ENCODE measurements around the gene MYO1B.
A peak's percentile ranks its signal among the peaks of the same experiment; 100 is the strongest.

Gene MYO1B

GRCh38 chr2:191245046-191245868 is at the start of gene MYO1B:
MYO1B (plus strand) TSS chr2:191245404; CDS start chr2:191276896, 31,492 bp downstream.
- Histone ChIP-seq H3K9ac (peak within 1 kb of the TSS; percentile 43; the same call in 1 of the 2 replicates), H3K27ac (no peak within 1 kb of the TSS), H3K36me3 (ENCODE audit: insufficient read depth) (no peaks in the 10 kb centered on the region), H2AFZ (ENCODE audit: low read depth) (peak within 1 kb of the TSS; percentile 80), H4K20me1 (ENCODE audit: insufficient read depth) (no peaks in the 10 kb centered on the region), H3K4me2 (peak within 1 kb of the TSS; percentile 58), H3K27me3 (ENCODE audit: insufficient read depth, low read depth) (no peaks in the 10 kb centered on the region), H3K4me3 (IDR thresholded peaks at IDR 0.05; ENCODE audit: insufficient read depth, low read depth, low read length) (peak within 1 kb of the TSS; percentile 81), H3K79me2 (ENCODE audit: insufficient read depth, low read depth) (no peaks in the 10 kb centered on the region), H3K4me1 (ENCODE audit: low read depth, poor library complexity, severe bottlenecking) (no peaks in the 10 kb centered on the region)
- TF ChIP-seq CTCF (conservative IDR thresholded peaks at IDR 0.05; ENCODE audit: low read depth, low read length) = peak; percentile 40; the same call in 1 of the 2 replicates

- no peak for TF ChIP-seq CTCF (conservative IDR thresholded peaks at IDR 0.05; ENCODE audit: low read depth, low read length)
- Histone ChIP-seq H3K79me2 (ENCODE audit: insufficient read depth, low read depth) (no peaks in the 10 kb centered on the region), H3K4me2 (no peak overlapping the region), H4K20me1 (ENCODE audit: insufficient read depth) (no peaks in the 10 kb centered on the region), H2AFZ (ENCODE audit: low read depth) (no peak overlapping the region), H3K27me3 (ENCODE audit: insufficient read depth, low read depth) (no peaks in the 10 kb centered on the region), H3K4me1 (ENCODE audit: low read depth, poor library complexity, severe bottlenecking) (peaks cover 36% of the 10 kb centered on the region), H3K9ac (no peak overlapping the region), H3K27ac (no peak overlapping the region), H3K4me3 (IDR thresholded peaks at IDR 0.05; ENCODE audit: insufficient read depth, low read depth, low read length) (no peak overlapping the region), H3K36me3 (ENCODE audit: insufficient read depth) (no peaks in the 10 kb centered on the region)
Observed at GRCh38 chr2:191197096-191197495, 48.1 kb upstream of the MYO1B start.

- no peaks in the 10 kb centered on the region for H3K79me2 ChIP-seq (ENCODE audit: insufficient read depth, low read depth)
Observed at GRCh38 chr2:191198271-191198670, 46.9 kb upstream of the MYO1B start.

GRCh38 chr2:191199929-191200512 is 45.2 kb upstream of the MYO1B start:
- Histone ChIP-seq H3K4me2 (no peak overlapping the region), H3K27ac (no peak overlapping the region), H3K27me3 (ENCODE audit: insufficient read depth, low read depth) (no peaks in the 10 kb centered on the region), H4K20me1 (ENCODE audit: insufficient read depth) (no peaks in the 10 kb centered on the region), H3K4me3 (IDR thresholded peaks at IDR 0.05; ENCODE audit: insufficient read depth, low read depth, low read length) (no peak overlapping the region), H2AFZ (ENCODE audit: low read depth) (no peak overlapping the region), H3K9ac (no peak overlapping the region), H3K4me1 (ENCODE audit: low read depth, poor library complexity, severe bottlenecking) (peaks cover 19% of the 10 kb centered on the region), H3K36me3 (ENCODE audit: insufficient read depth) (no peaks in the 10 kb centered on the region), H3K79me2 (ENCODE audit: insufficient read depth, low read depth) (no peaks in the 10 kb centered on the region)
- no peak for TF ChIP-seq CTCF (conservative IDR thresholded peaks at IDR 0.05; ENCODE audit: low read depth, low read length)

More at GRCh38 chr2:191198271-191198670, 46.9 kb upstream of the MYO1B start:
- Histone ChIP-seq H3K27ac (no peak overlapping the region), H4K20me1 (ENCODE audit: insufficient read depth) (no peaks in the 10 kb centered on the region), H3K27me3 (ENCODE audit: insufficient read depth, low read depth) (no peaks in the 10 kb centered on the region), H3K4me2 (no peak overlapping the region), H3K9ac (no peak overlapping the region), H3K4me3 (IDR thresholded peaks at IDR 0.05; ENCODE audit: insufficient read depth, low read depth, low read length) (no peak overlapping the region), H3K36me3 (ENCODE audit: insufficient read depth) (no peaks in the 10 kb centered on the region), H2AFZ (ENCODE audit: low read depth) (no peak overlapping the region), H3K4me1 (ENCODE audit: low read depth, poor library complexity, severe bottlenecking) (peaks cover 25% of the 10 kb centered on the region)
- no peak for TF ChIP-seq CTCF (conservative IDR thresholded peaks at IDR 0.05; ENCODE audit: low read depth, low read length)

Measured in KMS-11 (cell line).